Right hindlimb (tissue), 1 donor: ENCODE results near the gene FOSL1.
"Not testable (repeated sequence)": the region's sequence is repeated elsewhere in the genome, so short reads cannot be mapped to it uniquely, and the experiment has no call there.

Experiments used
- DNase-seq: peaks from one replicate; pipeline ENCODE4 v3.0.0-alpha.2; 2018

The FOSL1 gene

GRCh38 chr11:65851083-65851579 lies 49.1 kb downstream of the FOSL1 start:
- DNase-seq = no peak

DNA sequence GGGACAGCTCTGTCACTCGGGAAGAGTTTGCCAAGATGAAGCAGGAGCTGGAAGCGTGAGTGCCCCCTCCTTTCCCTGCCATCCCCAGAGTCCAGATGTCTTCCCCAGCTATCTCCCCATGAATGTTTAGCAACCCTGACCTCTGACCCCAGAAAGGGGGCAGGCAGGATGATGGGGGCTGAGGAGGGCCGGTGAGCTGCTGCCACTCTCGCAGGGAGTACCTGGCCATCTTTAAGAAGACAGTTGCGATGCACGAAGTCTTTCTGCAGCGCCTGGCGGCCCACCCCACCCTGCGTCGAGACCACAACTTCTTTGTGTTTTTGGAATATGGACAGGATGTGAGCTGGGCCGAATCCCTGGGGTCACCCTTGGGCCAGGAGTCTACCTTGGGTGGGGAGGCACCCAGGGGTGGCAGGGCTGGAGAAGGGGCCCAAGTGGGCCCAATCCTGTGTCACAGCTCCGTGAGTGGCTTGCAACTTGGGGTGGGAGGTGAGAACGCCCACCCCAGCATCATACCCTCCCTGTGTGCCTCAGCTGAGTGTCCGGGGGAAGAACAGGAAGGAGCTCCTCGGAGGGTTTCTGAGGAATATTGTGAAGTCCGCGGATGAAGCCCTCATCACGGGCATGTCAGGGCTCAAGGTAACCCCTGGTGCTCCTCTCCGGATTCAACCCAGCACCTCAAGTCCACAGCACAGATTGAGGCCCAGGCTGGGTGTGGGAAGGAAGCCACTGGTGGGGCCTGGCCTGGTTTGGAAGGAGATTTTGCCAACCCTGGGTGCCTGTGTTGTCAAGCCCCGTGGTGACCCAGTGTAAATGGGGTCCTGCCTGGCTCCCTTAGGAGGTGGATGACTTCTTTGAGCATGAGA lies 49.7 kb downstream of the FOSL1 start:
- DNase-seq = no peak

- no peak for DNase-seq
Measured at GRCh38 chr11:65849771-65850216, 50.4 kb downstream of the FOSL1 start.

DNA sequence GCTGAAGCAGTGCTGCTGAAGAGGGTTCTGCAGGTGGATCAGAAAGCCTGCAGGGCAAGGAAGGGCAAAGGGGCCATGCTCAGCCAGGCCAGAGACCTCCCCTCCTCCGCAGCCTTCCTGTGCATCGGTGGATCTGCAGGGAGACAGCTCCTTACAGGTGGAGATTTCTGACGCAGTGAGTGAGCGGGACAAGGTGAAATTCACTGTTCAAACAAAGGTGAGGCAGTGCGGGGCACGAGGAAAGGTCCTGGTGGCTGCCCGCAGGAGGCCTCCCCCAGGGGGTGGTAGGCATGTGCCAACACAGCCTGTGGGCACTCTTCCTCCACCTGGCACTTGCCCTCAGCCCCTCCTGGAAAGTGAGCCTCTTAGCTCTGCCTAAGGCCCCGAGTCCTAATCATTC lies 50.8 kb downstream of the FOSL1 start:
- DNase-seq = no peak

- not testable (repeated sequence) for DNase-seq
Measured at GRCh38 chr11:65848693-65849092, 51.5 kb downstream of the FOSL1 start.

DNA sequence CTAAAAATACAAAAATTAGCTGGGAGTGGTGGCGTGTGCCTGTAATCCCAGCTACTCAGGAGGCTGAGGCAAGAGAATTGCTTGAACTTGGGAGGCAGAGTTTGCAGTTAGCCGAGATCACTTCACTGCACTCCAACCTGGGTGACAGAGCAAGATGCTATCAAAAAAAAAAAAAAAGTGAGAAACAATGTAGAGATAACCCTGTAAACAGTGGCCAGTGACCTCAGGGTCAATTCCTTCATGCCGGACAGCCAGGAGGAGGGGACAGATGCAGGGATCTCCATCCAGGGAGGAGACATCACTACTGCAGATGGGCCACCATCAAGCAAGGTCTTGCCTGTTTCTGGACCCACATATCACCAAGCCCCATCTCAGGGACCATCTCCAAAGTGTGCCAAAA lies 52.4 kb downstream of the FOSL1 start:
- no peak for DNase-seq

GRCh38 chr11:65844231-65844872 lies 55.8 kb downstream of the FOSL1 start:
- DNase-seq = no peak

DNA sequence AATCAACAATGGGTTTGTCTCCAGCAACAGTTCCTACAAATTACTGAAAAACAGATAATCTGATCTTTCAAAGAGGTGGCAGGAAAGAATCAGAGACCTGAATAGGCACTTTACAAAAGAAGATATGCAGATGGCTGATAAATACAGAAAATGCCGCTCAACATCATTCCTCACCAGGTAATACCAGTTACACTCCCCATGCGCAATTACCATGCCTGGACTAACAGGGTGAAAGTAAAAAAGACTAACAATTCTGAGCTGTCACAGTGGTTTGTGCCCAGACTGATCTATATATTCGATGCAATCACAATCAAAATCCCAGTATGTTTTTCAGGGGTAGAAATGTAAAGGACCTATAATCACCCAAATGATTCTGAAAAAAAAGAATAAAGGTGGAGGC lies 56.4 kb downstream of the FOSL1 start:
- DNase-seq = no peak

- DNase-seq = no peak
Measured at GRCh38 chr11:65842144-65842543, 58.0 kb downstream of the FOSL1 start.
